H1 (cell line): ENCODE measurements around the gene PGPEP1. TPM values are rescaled to one million over a fixed set of nuclear protein-coding genes. Genes with fewer than 3 reads are reported as not detected.

Experiments
- CTCF ChIA-PET: fragments of 300-600 bp; sonication (Branson Sonifier 250); formaldehyde crosslinking; loops from one replicate; lab custom pipeline; 2021; ENCODE audit not compliant: partially characterized antibody; lab: Charles Lee
- POLR2A ChIA-PET: fragments of 300-600 bp; sonication (Branson Sonifier 250); formaldehyde crosslinking; loops from one replicate; lab custom pipeline; 2021; ENCODE audit warnings: inconsistent platforms; ENCODE audit not compliant: partially characterized antibody; lab: Charles Lee
- DNase-seq, 2 experiments: peaks; one replicate each; pipeline versions ENCODE4 v3.0.0 to v3.0.0-alpha.2; 2010 to 2022; ENCODE audit warnings: low spot score in 2 of 2, low read depth in 1 of 2, mixed read lengths in 1 of 2
- FAIRE-seq: peaks from 2 replicates; lab custom pipeline; 2011; peaks lifted over from hg19 to GRCh38; lab: Jason Lieb, UNC
- H2AFZ ChIP-seq: 2 replicates; pipeline ENCODE4 v1.8.1; 2012; ENCODE audit warnings: low read length, inconsistent platforms
- H2AK5ac ChIP-seq: 2 replicates; pipeline ENCODE4 v1.6.1; 2013; ENCODE audit warnings: low read depth, low read length
- H2BK120ac ChIP-seq: replicated peaks from 2 replicates; pipeline ENCODE3; 2013; ENCODE audit warnings: low read depth, low read length, inconsistent platforms
- H2BK12ac ChIP-seq: 2 replicates; pipeline ENCODE4 v1.6.1; 2013; ENCODE audit warnings: low read depth, low read length
- H2BK15ac ChIP-seq: 2 replicates; pipeline ENCODE4 v1.6.1; 2013; ENCODE audit warnings: low read length
- H2BK20ac ChIP-seq: 2 replicates; pipeline ENCODE4 v1.6.1; 2013; ENCODE audit warnings: low read length
- H2BK5ac ChIP-seq: 2 replicates; pipeline ENCODE4 v1.6.1; 2013; ENCODE audit warnings: low read depth, low read length
- H3K14ac ChIP-seq: 2 replicates; pipeline ENCODE4 v1.6.1; 2013; ENCODE audit warnings: inconsistent platforms; ENCODE audit not compliant: insufficient read length
- H3K18ac ChIP-seq: 2 replicates; pipeline ENCODE4 v1.6.1; 2013; ENCODE audit warnings: low read length; ENCODE audit errors: extremely low read depth
- H3K23ac ChIP-seq: 2 replicates; pipeline ENCODE4 v1.6.1; 2013; ENCODE audit warnings: inconsistent platforms; ENCODE audit not compliant: insufficient read length
- H3K23me2 ChIP-seq: 2 replicates; pipeline ENCODE4 v1.6.1; 2013; ENCODE audit warnings: low read depth, low read length
- H3K27ac ChIP-seq: 2 replicates; pipeline ENCODE4 v1.6.1; 2011; ENCODE audit warnings: low read depth, low read length, inconsistent platforms
- H3K27me3 ChIP-seq, 4 experiments: replicated peaks in 1 of 4; 1 replicate in 1 of 4; 2 replicates in 3 of 4; pipeline versions ENCODE4 v1.6.1 to v1.8.1; 2011 to 2013; ENCODE audit warnings: low read length in 3 of 4, mild to moderate bottlenecking in 3 of 4, inconsistent platforms in 2 of 4, mixed read lengths in 2 of 4, moderate library complexity in 1 of 4; ENCODE audit not compliant: control insufficient read depth in 3 of 4, insufficient read depth in 3 of 4; ENCODE audit errors: extremely low read depth in 1 of 4
- H3K36me3 ChIP-seq, 4 experiments: 2 replicates each; pipeline versions ENCODE4 v1.6.1 to v1.8.1; 2011 to 2013; ENCODE audit warnings: mild to moderate bottlenecking in 4 of 4, low read length in 3 of 4, moderate library complexity in 2 of 4, control low read depth in 1 of 4, inconsistent platforms in 1 of 4; ENCODE audit not compliant: insufficient read depth in 4 of 4, control insufficient read depth in 2 of 4
- H3K4ac ChIP-seq: replicated peaks from 2 replicates; pipeline ENCODE3; 2013; ENCODE audit warnings: low read length, low read depth, mixed read lengths, inconsistent platforms; ENCODE audit not compliant: insufficient read length
- H3K4me1 ChIP-seq, 4 experiments: replicated peaks in 1 of 4; 1 replicate in 1 of 4; 2 replicates in 3 of 4; pipeline versions ENCODE4 v1.6.1 to v1.8.1; 2011 to 2013; ENCODE audit warnings: low read length in 3 of 4, inconsistent platforms in 2 of 4, mixed read lengths in 1 of 4; ENCODE audit not compliant: insufficient read depth in 4 of 4, control insufficient read depth in 3 of 4
- H3K4me2 ChIP-seq, 2 experiments: 2 replicates each; pipeline versions ENCODE4 v1.6.1 to v1.8.1; 2011 to 2013; ENCODE audit warnings: low read depth in 2 of 2, low read length in 2 of 2, control low read depth in 1 of 2, inconsistent platforms in 1 of 2, mild to moderate bottlenecking in 1 of 2; ENCODE audit not compliant: insufficient read depth in 1 of 2
- H3K4me3 ChIP-seq, 4 experiments: fragments of 200-600, 300-600 bp in 1 of 4; sonication (generic), shearing (Covaris generic), sonication (Bioruptor Twin) in 1 of 4; 2 replicates each; pipeline versions ENCODE4 v1.5.1 to v1.8.1; 2011 to 2016; ENCODE audit warnings: low read length in 4 of 4, low read depth in 3 of 4, control low read depth in 2 of 4, inconsistent platforms in 2 of 4, mild to moderate bottlenecking in 2 of 4, mixed read lengths in 1 of 4, moderate library complexity in 1 of 4; ENCODE audit not compliant: insufficient read depth in 2 of 4; ENCODE audit errors: extremely low read depth in 1 of 4
- H3K56ac ChIP-seq: replicated peaks from 2 replicates; pipeline ENCODE3; 2013; ENCODE audit warnings: low read depth, mild to moderate bottlenecking, mixed read lengths, low read length, inconsistent platforms; ENCODE audit not compliant: insufficient read length
- H3K79me1 ChIP-seq: 2 replicates; pipeline ENCODE4 v1.6.1; 2013; ENCODE audit warnings: low read depth, low read length, control low read depth
- H3K79me2 ChIP-seq, 2 experiments: 2 replicates each; pipeline versions ENCODE4 v1.6.1 to v1.8.1; 2012 to 2013; ENCODE audit warnings: low read length in 2 of 2, mild to moderate bottlenecking in 2 of 2, inconsistent platforms in 1 of 2; ENCODE audit not compliant: insufficient read depth in 2 of 2, control insufficient read depth in 1 of 2
- H3K9ac ChIP-seq, 4 experiments: replicated peaks in 1 of 4; 1 replicate in 1 of 4; 2 replicates in 3 of 4; pipeline versions ENCODE4 v1.6.1 to v1.8.1; 2011 to 2013; ENCODE audit warnings: low read depth in 3 of 4, low read length in 3 of 4, control low read depth in 2 of 4, mild to moderate bottlenecking in 2 of 4, moderate library complexity in 2 of 4, inconsistent platforms in 1 of 4; ENCODE audit errors: extremely low read depth in 1 of 4
- H3K9me3 ChIP-seq, 2 experiments: 2 replicates each; pipeline versions ENCODE4 v1.6.1 to v1.8.1; 2012 to 2013; ENCODE audit warnings: mild to moderate bottlenecking in 2 of 2, moderate library complexity in 2 of 2, control low read depth in 1 of 2, inconsistent platforms in 1 of 2, low read depth in 1 of 2, low read length in 1 of 2, mixed read lengths in 1 of 2; ENCODE audit not compliant: insufficient read depth in 2 of 2
- H4K20me1 ChIP-seq, 2 experiments: replicated peaks in 1 of 2; 2 replicates each; pipeline versions ENCODE3 to v1.8.1; 2011 to 2013; ENCODE audit warnings: inconsistent platforms in 2 of 2, low read length in 2 of 2, mild to moderate bottlenecking in 1 of 2; ENCODE audit not compliant: insufficient read depth in 2 of 2, control insufficient read depth in 1 of 2
- H4K5ac ChIP-seq: 2 replicates; pipeline ENCODE4 v1.6.1; 2013; ENCODE audit warnings: low read length, low read depth, mixed read lengths, inconsistent platforms; ENCODE audit not compliant: insufficient read length
- H4K8ac ChIP-seq: 2 replicates; pipeline ENCODE4 v1.8.0; 2013; ENCODE audit warnings: mild to moderate bottlenecking, moderate library complexity, low read length, inconsistent platforms; ENCODE audit not compliant: insufficient read depth; ENCODE audit errors: extremely low read depth
- H4K91ac ChIP-seq: replicated peaks from 2 replicates; pipeline ENCODE3; 2013; ENCODE audit warnings: low read length, mixed read lengths, inconsistent platforms; ENCODE audit not compliant: insufficient read length
- KDM1A ChIP-seq: fragments of 200-600, 300-600 bp; sonication (generic); IDR thresholded peaks from 2 replicates; pipeline ENCODE4 v1.7.1; 2016; ENCODE audit warnings: mild to moderate bottlenecking, low read length, borderline replicate concordance
- PHF8 ChIP-seq: fragments of 200-600 bp; sonication (generic); conservative IDR thresholded peaks from 2 replicates; pipeline ENCODE4 v1.7.1; 2012; ENCODE audit warnings: low read depth, mild to moderate bottlenecking, inconsistent platforms, low read length, moderate library complexity
- POU5F1 ChIP-seq: IDR thresholded peaks from 2 replicates; pipeline ENCODE4 v1.6.1; 2011; ENCODE audit warnings: low read depth, mild to moderate bottlenecking, low read length, moderate library complexity
- SIN3A ChIP-seq, 2 experiments: IDR thresholded peaks in 1 of 2; conservative IDR thresholded peaks in 1 of 2; 2 replicates each; pipeline ENCODE4 v1.6.1; 2011 to 2012; ENCODE audit warnings: low read length in 2 of 2, improper control_type of control experiment in 1 of 2, low read depth in 1 of 2, mild to moderate bottlenecking in 1 of 2
- SIRT6 ChIP-seq: IDR thresholded peaks from one replicate; pipeline ENCODE4 v1.7.1; 2012; ENCODE audit warnings: low read length, inconsistent platforms
- SP1 ChIP-seq: IDR thresholded peaks from 2 replicates; pipeline ENCODE4 v1.6.1; 2011; ENCODE audit warnings: low read depth, low read length
- TEAD4 ChIP-seq: IDR thresholded peaks from 2 replicates; pipeline ENCODE4 v1.6.1; 2012; ENCODE audit warnings: low read depth, low read length, inconsistent platforms, mixed read lengths
- WGBS, 2 experiments: shearing (Covaris generic) in 1 of 2; methylation state at CpG; one replicate each; pipeline versions ENCODE4 v1.1.6 to v1.1.7; 2013 to 2015; ENCODE audit warnings: low lambda C conversion rate in 2 of 2, mixed read lengths in 2 of 2, inconsistent platforms in 1 of 2, low coverage in 1 of 2, missing lambda C conversion rate in 1 of 2; ENCODE audit not compliant: insufficient replicate concordance in 2 of 2, insufficient coverage in 1 of 2, insufficient read length in 1 of 2; ENCODE audit errors: extremely low coverage in 1 of 2, missing lambda C conversion rate in 1 of 2; 5-methylcytosine and 5-hydroxymethylcytosine counted together
- polyA plus RNA-seq, 7 experiments: library from polyadenylated mRNA; depleted of rRNA in 3 of 7; stranded (reverse) in 5 of 7; unstranded in 2 of 7; fragments of >200 nt in 5 of 7; fragments of 200-250 nt in 2 of 7; gene quantifications; 1 replicate in 5 of 7; 2 replicates in 1 of 7; 4 replicates in 1 of 7; pipeline versions ENCODE4 v1.2.1 to v1.2.3, GENCODE V29; 2011 to 2013; ENCODE audit warnings: missing spikeins in 2 of 7, mixed read lengths in 2 of 7
- total RNA-seq: library from RNA; stranded (reverse); fragmentation: NEBNext Ultra II Directional; extraction: Animal tissue kit (Norgen Biotek cat#: 25700); gene quantifications from 2 replicates; pipeline ENCODE4 v1.2.1, GENCODE V29; 2021
- TF ChIP-seq, protein P1 (sequence below): IDR thresholded peaks from 2 replicates; pipeline ENCODE4 v1.6.1; 2012; ENCODE audit warnings: low read length, inconsistent platforms

PGPEP1 gene
- total and polyA plus RNA-seq, 2 of the 8 experiments (the other 6 are each of a cell fraction or from before 2014, with no cell fraction given) = 17.0 to 33.4 TPM

DNA sequence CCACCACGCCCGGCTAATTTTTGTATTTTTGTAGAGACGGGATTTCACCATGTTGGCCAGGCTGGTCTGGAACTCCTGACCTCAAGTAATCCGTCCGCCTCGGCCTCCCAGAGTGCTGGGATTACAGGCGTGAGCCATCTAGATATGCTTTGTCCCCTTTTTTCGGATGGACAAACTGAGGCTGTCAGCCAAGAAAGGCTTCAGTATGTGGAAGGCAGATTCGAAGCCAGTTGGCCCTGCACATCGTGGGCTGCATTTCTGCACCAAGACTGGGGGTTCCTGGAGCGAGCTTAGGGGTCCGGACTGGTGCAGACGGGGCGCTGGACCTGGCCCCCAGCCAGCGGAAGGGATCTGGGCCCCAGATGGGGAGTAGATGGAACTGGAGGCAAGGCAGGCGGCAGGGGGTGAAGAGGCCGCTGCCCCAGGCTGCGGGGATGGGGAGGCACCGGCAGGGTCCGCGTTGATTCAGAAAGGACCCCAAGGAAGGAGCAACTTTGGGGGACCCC lies 49.3 kb upstream of the PGPEP1 start:
- Histone ChIP-seq H4K8ac (peak overlapping the region; percentile 22; the same call in 1 of the 2 replicates), H3K79me2 (no peaks in the 10 kb centered on the region), H2BK15ac (peak overlapping the region; percentile 95; the same call in 1 of the 2 replicates), H2BK20ac (no peak overlapping the region), H2BK12ac (peak overlapping the region; percentile 75), H4K5ac (peak overlapping the region; percentile 66), H2AFZ (no peak overlapping the region), H3K4me2 (peak overlapping the region; percentile 75 to 84), H2AK5ac (0 out of 2 replicates have a peak overlapping the region, but pooled peaks have one; percentile 25), H3K27ac (peak overlapping the region; percentile 81; the same call in 1 of the 2 replicates), H3K79me1 (no peaks in the 10 kb centered on the region), H3K36me3 (no peaks in the 10 kb centered on the region; a peak in 1 of 8 replicates), H3K56ac (peak overlapping the region; percentile 84), H3K23ac (no peak overlapping the region), H4K91ac (peak overlapping the region; percentile 15), H3K27me3 (peaks cover 0 to 6% (median 0%) of the 10 kb centered on the region in 4 experiments; a peak in 3 of 7 replicates), H2BK5ac (peak overlapping the region; percentile 94; the same call in 1 of the 2 replicates), H3K9ac (no peak overlapping the region; a peak in 2 of 7 replicates), H3K14ac (no peak overlapping the region), H2BK120ac (peak overlapping the region; percentile 87), H3K23me2 (peaks cover 31% of the 10 kb centered on the region), H3K9me3 (no peaks in the 10 kb centered on the region), H3K18ac (peak overlapping the region; percentile 97), H3K4me1 (peaks cover 4 to 37% (median 28%) of the 10 kb centered on the region in 4 experiments), H3K4ac (peak overlapping the region; percentile 94), H3K4me3 (peak overlapping the region; percentile 55 to 75 (median 66)), H4K20me1 (peaks cover 0 to 8% of the 10 kb centered on the region in 2 experiments)
- TF ChIP-seq PHF8 (no peak), KDM1A (peak; percentile 78; the same call in 1 of the 2 replicates), SIN3A (conservative IDR thresholded peaks at IDR 0.05 in 1 of 2, IDR thresholded peaks at IDR 0.05 in 1 of 2; ENCODE audit: low read depth in 1 of 2, low read length in 2 of 2) (no peak), SP1 (no peak), TEAD4 (no peak), SIRT6 (no peak), POU5F1 (no peak)
- TF ChIP-seq, protein P1, sequence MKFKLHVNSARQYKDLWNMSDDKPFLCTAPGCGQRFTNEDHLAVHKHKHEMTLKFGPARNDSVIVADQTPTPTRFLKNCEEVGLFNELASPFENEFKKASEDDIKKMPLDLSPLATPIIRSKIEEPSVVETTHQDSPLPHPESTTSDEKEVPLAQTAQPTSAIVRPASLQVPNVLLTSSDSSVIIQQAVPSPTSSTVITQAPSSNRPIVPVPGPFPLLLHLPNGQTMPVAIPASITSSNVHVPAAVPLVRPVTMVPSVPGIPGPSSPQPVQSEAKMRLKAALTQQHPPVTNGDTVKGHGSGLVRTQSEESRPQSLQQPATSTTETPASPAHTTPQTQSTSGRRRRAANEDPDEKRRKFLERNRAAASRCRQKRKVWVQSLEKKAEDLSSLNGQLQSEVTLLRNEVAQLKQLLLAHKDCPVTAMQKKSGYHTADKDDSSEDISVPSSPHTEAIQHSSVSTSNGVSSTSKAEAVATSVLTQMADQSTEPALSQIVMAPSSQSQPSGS = no peak
- no peak for DNase-seq
- ChIA-PET POLR2A (interaction anchor here (1.0 to 6.2 kb wide), 9 partner anchors 10 to 135 kb away, joined by 3 to 237 read pairs (median 4); partner anchors contain the start of genes JUND and SSBP4), CTCF (interaction anchor here (0.8 to 1.6 kb wide), 2 partner anchors 12 to 35 kb away, joined by 4 read pairs; no protein-coding TSS in a partner anchor)
- WGBS, 2 experiments = 39% methylated on average over 21 of the region's 21 CpGs; no CpG with 5 or more reads in 1 of the 2 experiments
- no peak for FAIRE-seq
